T1000 (cell line): ENCODE results near the gene TUBGCP5.

Experiments used
- DNase-seq: peaks from one replicate; lab custom pipeline; 2025; ENCODE audit warnings: mixed read lengths; lab: John Stamatoyannopoulos, UW

Gene TUBGCP5

DNA sequence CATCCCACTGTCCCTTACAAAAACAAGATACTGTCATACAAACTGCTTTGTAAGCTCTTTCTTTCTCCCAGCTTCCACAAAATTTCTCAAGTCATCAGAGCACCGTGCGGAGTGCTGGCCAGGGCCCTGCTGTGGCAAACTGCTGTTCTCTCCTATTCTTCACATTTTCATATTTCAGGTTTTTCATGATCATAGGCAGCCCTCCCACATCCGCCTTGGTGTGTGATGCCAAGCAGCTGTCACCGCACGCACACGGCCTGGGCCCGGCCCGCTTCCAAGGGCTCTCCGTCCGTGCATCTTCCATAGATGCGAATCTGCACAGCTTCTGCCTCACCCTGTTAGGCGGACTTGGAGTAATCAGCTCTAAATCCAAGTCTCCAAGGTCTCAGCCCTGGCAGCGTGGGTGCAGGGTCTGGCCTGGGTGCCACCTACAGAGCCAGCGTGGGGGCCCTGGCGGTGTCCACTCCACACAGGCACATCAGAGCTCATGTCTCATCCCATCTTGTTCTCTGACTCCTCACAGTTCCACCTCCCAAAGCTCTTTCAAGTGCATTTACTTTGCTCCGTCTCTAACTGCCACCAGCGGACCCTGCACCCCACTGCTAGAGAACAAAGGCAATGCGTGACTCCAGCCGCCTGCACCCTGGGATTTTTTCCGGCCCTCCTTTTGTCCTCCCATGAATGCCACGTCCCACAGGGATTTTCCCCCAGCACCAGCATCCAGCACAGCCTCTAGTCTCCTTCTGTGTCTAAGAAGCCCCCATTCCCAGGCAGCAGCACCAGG is 86.4 kb downstream of the TUBGCP5 start:
- DNase-seq = no peak

DNA sequence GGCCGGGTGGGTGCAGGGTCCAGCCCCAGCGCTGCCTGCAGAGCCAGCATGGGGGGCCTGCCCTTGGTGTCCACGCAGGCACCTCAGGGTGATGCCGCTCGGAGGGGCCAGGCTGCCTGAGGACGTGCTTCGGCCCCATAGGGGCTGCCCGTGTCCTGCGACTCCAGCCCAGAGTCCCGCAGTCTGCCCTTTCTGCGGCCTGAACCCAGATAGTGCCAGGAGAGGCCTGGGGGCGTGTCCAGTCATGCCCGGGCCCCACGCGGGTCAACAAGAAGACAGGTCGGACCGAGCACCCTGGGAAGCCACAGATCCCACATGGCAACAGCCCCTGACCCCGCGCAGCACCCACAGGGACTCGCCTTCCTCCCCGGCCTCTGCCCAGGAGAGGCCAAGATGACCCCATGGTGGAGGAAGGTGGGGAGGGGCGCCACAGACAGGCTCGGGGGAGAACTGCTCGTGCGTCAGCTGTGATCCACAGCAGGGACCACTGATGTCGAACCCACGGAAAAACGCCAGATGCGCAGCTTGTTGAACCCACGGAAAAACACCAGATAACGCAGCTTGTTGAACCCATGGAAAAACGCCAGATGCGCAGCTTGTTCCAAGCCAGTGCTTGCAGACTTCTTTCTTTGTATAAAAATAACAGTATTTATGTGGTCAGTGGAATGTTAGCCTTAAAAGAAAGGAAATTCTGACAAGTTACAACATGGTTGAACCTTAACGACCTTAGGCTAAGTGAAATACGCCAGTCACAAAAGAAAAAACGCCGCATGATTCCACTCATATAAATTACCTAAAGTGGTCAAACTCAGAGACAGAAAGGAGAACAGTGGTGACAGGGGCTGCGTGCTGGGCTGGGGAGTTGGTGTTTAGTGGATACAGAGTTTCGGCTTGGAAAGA is 87.7 kb downstream of the TUBGCP5 start:
- no peak for DNase-seq

DNA sequence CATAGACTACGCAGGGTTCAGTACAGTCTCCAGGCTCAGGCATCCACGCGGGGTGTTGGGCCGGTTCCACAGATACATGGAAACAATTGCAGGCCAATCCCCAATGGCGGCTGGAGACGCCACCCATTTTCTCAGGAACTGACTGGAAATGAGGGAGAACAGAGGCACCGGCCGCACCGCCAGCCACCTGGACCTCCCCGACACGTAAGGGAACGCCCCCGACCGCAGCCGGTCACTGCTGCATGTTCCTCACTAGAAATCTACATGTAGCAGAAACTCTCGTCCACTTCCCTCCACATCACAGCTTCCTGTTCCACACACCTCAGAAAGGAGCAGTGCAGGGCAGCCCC is 88.4 kb downstream of the TUBGCP5 start:
- no peak for DNase-seq

DNA sequence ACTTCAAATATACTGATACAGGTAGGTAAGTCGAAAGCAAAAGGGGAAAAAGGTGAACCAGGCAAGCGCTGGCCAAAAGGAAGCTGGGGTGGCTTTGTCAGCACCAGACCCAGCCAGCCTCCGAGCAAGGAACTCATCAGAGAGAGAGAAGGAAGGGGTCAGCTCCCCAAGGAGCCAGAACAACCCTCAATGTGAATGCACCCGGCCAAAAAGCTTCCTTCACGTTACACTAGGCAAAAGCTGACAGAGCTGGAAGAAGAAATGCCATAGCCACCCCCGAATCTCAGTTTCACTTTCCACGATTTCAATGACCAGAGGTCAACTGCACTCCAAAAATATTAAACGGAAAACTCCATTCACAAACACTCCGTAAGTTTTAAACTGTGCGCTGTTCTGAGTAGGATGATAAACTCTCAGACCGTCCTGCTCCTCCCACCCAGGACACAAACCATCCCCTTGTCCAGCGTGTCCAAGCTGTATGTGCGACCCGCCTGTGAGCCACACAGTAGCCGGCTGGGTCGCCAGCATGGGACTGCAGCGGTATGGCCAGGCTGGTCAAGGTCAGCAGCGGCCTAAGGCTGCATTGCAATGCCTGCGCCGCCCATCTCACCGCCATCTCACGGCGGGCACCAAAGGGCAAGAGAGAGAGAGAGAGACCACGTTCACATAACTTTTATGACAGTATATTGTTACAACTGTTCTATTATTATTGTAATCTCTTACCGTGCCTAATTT is 88.9 kb downstream of the TUBGCP5 start:
- DNase-seq = no peak
